HG02852 (cell line): ENCODE data around the gene FABP2.
A peak's percentile ranks its signal among the peaks of the same experiment; 100 is the strongest.
"Not testable (repeated sequence)": the region's sequence is repeated elsewhere in the genome, so short reads cannot be mapped to it uniquely, and the experiment has no call there.

ENCODE experiments used
- ATAC-seq: cut with Tn5 transposase; IDR thresholded peaks from one replicate; pipeline ENCODE4 v1.9.1; 2021; ENCODE audit warnings: mild to moderate bottlenecking, moderate library complexity; ENCODE audit not compliant: unreplicated experiment

Gene FABP2

GRCh38 chr4:119321921-119322687, at the start of gene FABP2:
Gene FABP2 (minus strand): TSS chr4:119322138. CDS start chr4:119322102, 36 bp downstream.
- ATAC-seq, result no peak

- ATAC-seq, result not testable (repeated sequence)
Observed at GRCh38 chr4:119370951-119371683, 49.2 kb upstream of the FABP2 start.

GRCh38 chr4:119370392-119370791, 48.5 kb upstream of the FABP2 start:
- peak; percentile 94 for ATAC-seq

GRCh38 chr4:119366802-119367201, 44.9 kb upstream of the FABP2 start:
- ATAC-seq, result not testable (repeated sequence)

- ATAC-seq, result not testable (repeated sequence)
Observed at GRCh38 chr4:119364203-119364602, 42.3 kb upstream of the FABP2 start.

GRCh38 chr4:119363372-119363771, 41.4 kb upstream of the FABP2 start:
- not testable (repeated sequence) for ATAC-seq

GRCh38 chr4:119362413-119362812, 40.5 kb upstream of the FABP2 start:
- ATAC-seq, result not testable (repeated sequence)

GRCh38 chr4:119359873-119360272, 37.9 kb upstream of the FABP2 start:
- not testable (repeated sequence) for ATAC-seq

- not testable (repeated sequence) for ATAC-seq
Observed at GRCh38 chr4:119356796-119357195, 34.9 kb upstream of the FABP2 start.

GRCh38 chr4:119356041-119356440, 34.1 kb upstream of the FABP2 start:
- not testable (repeated sequence) for ATAC-seq

- ATAC-seq, result peak; percentile 70
Observed at GRCh38 chr4:119353364-119353763, 31.4 kb upstream of the FABP2 start.

GRCh38 chr4:119348169-119348568, 26.2 kb upstream of the FABP2 start:
- ATAC-seq, result not testable (repeated sequence)

GRCh38 chr4:119343293-119343692, 21.4 kb upstream of the FABP2 start:
- not testable (repeated sequence) for ATAC-seq

- ATAC-seq, result not testable (repeated sequence)
Observed at GRCh38 chr4:119339895-119340294, 18.0 kb upstream of the FABP2 start.

- no peak for ATAC-seq
Observed at GRCh38 chr4:119337010-119337409, 15.1 kb upstream of the FABP2 start.

GRCh38 chr4:119336332-119336979, 14.5 kb upstream of the FABP2 start:
- not testable (repeated sequence) for ATAC-seq

- ATAC-seq, result no peak
Observed at GRCh38 chr4:119329835-119330620, 8.1 kb upstream of the FABP2 start.

GRCh38 chr4:119328695-119329094, 6.8 kb upstream of the FABP2 start:
- ATAC-seq, result no peak

GRCh38 chr4:119317990-119318389, 3.9 kb downstream of the FABP2 start:
- ATAC-seq, result no peak

GRCh38 chr4:119315036-119315435, 6.9 kb downstream of the FABP2 start:
- ATAC-seq, result no peak

GRCh38 chr4:119314356-119314755, 7.6 kb downstream of the FABP2 start:
- peak; percentile 89 for ATAC-seq
